Bronchial epithelial cell (primary cell): ENCODE data around the gene PRDX4. TPM values are rescaled to one million over a fixed set of nuclear protein-coding genes. Genes with fewer than 3 reads are reported as not detected.

Experiments
- DNase-seq: peaks from one replicate; pipeline ENCODE4 v3.0.0-alpha.2; 2010; ENCODE audit warnings: low read depth
- FAIRE-seq: peaks from 2 replicates; lab custom pipeline; 2011; peaks lifted over from hg19 to GRCh38; lab: Jason Lieb, UNC
- H3K27me3 ChIP-seq: 2 replicates; pipeline ENCODE4 v1.5.1; 2011; ENCODE audit warnings: low read length; ENCODE audit not compliant: control insufficient read depth, insufficient read depth
- H3K36me3 ChIP-seq: 2 replicates; pipeline ENCODE4 v1.5.1; 2011; ENCODE audit warnings: low read length; ENCODE audit not compliant: control insufficient read depth, insufficient read depth
- H3K4me3 ChIP-seq: 2 replicates; pipeline ENCODE4 v1.5.1; 2011; ENCODE audit warnings: mild to moderate bottlenecking, low read depth, low read length, control low read depth
- CTCF ChIP-seq: IDR thresholded peaks from 2 replicates; pipeline ENCODE4 v1.5.1; 2011; ENCODE audit warnings: mild to moderate bottlenecking, moderate library complexity, low read length, control low read depth, inconsistent platforms; ENCODE audit not compliant: insufficient read depth, severe bottlenecking
- total RNA-seq: library from RNA; depleted of rRNA; stranded (reverse); fragments of >200 nt; gene quantifications from 2 replicates; pipeline ENCODE4 v1.2.1, GENCODE V29; 2014

The PRDX4 gene
- total RNA-seq, 1 donor from 2014 or later = 179 TPM

GRCh38 chrX:23631136-23631535, 36.2 kb upstream of the PRDX4 start:
- DNase-seq = no peak
- no peaks in the 10 kb centered on the region for H3K36me3 ChIP-seq
- FAIRE-seq = no peak
- H3K4me3 ChIP-seq = no peak overlapping the region
- no peak for TF ChIP-seq CTCF
- H3K27me3 ChIP-seq = no peaks in the 10 kb centered on the region

- H3K4me3 ChIP-seq = no peak overlapping the region
- no peaks in the 10 kb centered on the region for H3K27me3 ChIP-seq
- peak; percentile 5 for DNase-seq
- TF ChIP-seq CTCF = no peak
- FAIRE-seq = no peak
- H3K36me3 ChIP-seq = no peaks in the 10 kb centered on the region
Observed at GRCh38 chrX:23633834-23634580, 33.3 kb upstream of the PRDX4 start.

GRCh38 chrX:23637187-23637586, 30.1 kb upstream of the PRDX4 start:
- Histone ChIP-seq H3K36me3 (no peaks in the 10 kb centered on the region), H3K4me3 (no peak overlapping the region), H3K27me3 (no peaks in the 10 kb centered on the region)
- FAIRE-seq = no peak
- TF ChIP-seq CTCF = no peak
- no peak for DNase-seq

- Histone ChIP-seq H3K27me3 (no peaks in the 10 kb centered on the region), H3K36me3 (no peaks in the 10 kb centered on the region), H3K4me3 (no peak overlapping the region)
- FAIRE-seq (no peak), DNase-seq (no peak)
- no peak for TF ChIP-seq CTCF
Observed at GRCh38 chrX:23643020-23643419, 24.3 kb upstream of the PRDX4 start.

GRCh38 chrX:23644744-23645143, 22.5 kb upstream of the PRDX4 start:
- no peaks in the 10 kb centered on the region for H3K36me3 ChIP-seq
- no peak for TF ChIP-seq CTCF
- no peak overlapping the region for H3K4me3 ChIP-seq
- no peaks in the 10 kb centered on the region for H3K27me3 ChIP-seq
- DNase-seq (no peak), FAIRE-seq (no peak)

- FAIRE-seq (no peak), DNase-seq (no peak)
- Histone ChIP-seq H3K27me3 (no peaks in the 10 kb centered on the region), H3K4me3 (no peak overlapping the region), H3K36me3 (no peaks in the 10 kb centered on the region)
- TF ChIP-seq CTCF = no peak
Observed at GRCh38 chrX:23656091-23656490, 11.2 kb upstream of the PRDX4 start.
